Bone marrow (tissue), 2 donors: Measurements from ENCODE around the gene TSPAN31.
A peak's percentile ranks its signal among the peaks of the same experiment; 100 is the strongest.

Source experiments
- DNase-seq, 2 donors: peaks; one replicate each; lab custom pipeline; 2025; lab: John Stamatoyannopoulos, UW

Gene TSPAN31

DNA sequence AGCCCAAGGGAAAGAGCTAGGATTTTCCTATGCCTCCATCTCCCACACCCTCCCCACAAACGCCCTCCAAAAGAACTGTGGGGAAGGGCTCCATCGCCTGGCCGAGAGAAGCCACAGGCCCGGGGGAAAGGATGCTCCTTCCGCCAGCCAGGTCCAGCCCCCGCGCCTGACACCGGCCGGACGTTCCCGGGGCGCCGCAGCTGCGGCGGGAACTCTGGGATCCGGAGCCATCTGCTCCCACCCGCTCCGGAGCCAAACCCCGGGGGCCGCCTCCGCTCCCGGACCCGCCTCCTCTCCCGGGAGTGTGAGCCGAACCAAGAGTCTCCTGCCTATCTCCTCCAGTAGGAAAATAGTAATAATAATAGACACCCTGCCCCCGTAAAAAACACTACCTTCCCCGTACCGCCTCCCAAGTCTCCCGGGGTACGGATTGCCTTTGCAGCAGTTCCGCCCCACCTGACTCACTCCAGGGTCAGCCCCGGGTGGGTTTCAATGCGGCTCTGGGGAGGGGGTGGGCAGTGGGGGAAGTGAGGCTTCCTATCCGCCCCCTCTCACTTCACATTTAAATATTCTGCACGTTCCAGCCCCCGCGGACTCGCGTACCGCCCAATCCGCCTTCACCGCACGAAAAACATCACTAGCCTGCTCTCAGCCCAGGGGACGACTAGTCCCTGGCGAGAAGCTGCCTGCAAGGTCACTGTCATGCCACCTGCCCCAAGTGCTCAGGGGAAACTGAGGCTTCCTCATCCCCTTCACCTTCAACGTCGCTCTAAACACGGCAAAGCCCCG lies 8.7 kb upstream of the TSPAN31 start:
- DNase-seq = no peak

DNA sequence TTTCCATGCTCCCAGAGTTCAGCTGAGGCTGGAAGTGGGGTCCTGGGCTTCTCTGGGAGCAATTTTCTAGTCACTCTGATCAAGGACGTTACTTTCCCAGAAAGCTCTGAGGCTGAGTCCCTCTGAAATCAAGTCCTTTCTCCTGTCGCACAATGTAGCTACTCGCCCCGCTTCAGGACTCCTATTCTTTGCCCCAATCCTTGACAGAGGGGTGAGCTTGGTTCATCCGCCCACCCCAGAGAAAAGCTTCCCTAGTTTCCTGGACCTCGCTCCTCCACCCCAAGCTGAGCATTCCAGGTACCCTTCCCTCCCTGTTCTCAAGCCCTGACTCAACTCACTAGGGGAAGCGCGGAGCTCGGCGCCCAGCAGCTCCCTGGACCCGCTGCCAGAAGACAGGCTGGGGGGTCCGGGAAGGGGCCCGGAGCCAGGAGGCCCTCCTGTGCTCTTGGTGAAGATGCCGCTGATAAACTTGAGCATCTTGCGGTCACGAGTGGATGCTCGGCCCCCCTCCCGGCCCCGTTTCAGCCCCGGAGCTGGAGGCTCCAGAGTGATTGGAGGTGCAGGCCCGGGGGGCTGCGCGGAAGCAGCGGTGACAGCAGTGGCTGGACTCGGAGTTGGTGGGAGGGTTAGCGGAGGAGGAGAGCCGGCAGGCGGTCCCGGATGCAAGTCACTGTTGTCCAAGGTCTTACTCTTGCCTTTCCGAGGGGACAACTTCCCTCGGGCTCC lies 7.9 kb upstream of the TSPAN31 start:
- DNase-seq = no peak

DNA sequence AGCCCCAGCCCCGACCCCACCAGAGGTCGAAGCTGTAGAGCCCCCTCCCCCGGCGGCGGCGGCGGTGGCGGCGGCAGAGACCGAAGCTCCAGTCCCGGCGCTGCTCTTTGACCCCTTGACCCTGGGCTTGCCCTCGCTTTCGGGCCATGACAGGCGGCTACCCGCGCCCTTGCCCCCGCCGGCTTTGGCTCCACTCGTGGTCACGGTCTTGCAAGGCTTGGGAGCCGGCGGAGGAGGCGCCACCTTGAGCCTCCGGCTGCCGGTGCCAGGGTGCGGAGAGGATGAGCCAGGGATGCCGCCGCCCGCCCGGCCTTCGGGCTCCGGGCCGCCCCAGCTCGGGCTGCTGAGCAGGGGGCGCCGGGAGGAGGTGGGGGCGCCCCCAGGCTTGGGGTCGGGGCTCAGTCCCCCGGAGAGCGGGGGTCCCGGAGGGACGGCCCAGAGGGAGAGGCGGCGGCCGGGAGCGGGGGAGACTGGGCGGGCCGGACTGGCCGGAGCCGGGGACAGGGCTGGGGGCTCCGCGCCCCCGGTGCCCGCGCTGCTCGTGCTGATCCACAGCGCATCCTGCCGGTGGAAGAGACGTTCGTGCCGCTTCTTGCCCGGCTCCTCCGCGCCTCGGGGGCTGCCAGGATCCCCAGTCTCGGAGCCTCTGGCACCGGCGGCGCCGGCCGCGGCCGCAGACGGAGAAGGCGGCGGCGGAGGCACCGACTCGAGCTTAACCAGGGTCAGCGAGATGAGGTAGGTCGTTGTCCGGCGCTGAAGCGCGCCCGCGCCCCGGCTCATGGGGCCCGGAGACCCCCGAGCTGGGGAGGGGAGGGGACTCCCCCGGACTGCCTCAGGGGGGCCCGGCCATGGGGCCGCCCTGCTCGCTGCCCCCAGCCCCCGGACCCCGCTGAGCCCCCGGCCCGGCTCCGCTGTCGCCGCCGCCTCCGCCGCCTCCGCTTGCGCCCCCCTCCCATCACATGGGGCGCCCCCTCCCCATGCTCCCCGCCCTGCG lies 7.1 kb upstream of the TSPAN31 start:
- no peak for DNase-seq

DNA sequence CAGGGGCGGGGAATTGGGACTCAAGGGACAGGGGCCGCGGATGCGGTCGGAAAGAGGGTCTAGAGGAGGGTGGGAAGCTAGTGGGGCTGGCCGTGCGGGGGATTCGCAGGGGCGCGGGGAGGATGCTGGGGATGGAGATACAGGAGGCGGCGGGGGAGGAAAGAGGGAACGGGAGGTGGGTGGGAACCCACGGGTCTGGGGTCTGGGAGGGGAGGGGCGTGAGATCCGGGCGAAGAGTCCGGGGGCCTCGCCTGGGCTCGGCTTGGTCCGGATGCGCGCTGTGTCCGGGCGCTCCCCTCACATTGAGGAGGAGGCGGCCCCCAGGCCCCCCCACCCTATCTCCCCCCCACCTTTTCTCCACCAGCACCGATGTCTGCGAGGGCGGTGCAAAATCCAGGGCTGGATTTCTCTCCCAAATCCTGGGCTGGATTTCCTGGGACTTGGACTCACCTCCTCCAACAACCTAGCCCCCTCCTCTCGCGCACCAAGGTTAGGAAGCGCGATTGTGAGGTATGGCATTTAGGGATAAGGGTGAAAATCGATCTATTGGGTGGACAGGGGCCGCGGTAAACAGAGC lies 6.1 kb upstream of the TSPAN31 start, which contains the start of gene AGAP2:
AGAP2 (minus strand) TSS at position 82 of the 577 bp plus-strand sequence. CDS start 496 bp downstream, outside the sequence.
- no peak for DNase-seq

DNA sequence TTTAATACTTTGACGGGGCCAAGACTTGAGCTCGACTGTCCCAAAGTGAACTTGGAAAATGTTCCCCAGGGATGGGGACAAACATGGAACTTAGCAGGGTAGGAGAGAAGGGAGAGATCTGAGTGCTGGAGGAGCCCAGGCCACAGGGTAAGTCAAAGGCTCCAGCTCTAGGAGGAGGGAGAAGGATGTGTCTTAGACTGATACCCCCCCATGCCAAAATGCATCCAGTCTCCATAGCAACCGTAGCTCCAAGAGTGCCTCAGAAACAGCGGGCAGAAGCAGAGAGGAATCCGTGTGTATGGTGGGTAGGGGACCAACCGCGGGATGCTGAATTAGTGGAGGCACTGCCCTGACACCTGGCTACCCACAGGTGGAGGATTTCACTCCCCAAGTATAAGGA lies 5.5 kb upstream of the TSPAN31 start:
- DNase-seq = no peak

DNA sequence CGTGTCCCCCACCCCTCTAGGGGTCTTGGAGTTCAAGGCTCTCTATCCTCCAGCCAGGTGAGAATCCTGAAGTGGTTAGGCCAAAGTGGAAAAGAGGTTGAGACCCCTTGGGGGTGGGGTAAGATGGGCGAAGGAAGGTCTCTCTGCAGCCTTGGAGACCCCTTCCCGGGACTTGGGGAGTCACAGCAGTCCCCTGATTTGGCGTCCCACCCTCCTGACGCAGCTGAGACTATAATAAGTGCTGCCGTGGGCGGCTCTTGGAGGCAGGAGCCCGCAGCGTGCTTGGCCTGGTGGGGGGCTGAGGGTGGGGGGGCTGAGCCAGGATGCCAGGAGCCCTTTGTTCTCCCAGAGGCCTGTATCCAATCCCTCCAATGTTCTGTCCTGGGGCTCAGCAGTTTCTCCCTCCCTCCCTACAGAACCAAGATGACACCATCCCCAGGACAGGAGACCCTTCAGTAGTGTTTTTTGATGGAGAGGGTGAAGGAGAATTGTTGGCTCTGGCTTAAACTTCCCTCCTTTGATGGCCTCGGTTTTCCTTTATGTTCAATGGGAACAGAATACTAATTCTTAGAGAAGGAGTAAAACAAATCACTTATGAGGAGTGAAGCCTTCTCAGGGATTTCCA lies 4.8 kb upstream of the TSPAN31 start:
- DNase-seq = no peak

DNA sequence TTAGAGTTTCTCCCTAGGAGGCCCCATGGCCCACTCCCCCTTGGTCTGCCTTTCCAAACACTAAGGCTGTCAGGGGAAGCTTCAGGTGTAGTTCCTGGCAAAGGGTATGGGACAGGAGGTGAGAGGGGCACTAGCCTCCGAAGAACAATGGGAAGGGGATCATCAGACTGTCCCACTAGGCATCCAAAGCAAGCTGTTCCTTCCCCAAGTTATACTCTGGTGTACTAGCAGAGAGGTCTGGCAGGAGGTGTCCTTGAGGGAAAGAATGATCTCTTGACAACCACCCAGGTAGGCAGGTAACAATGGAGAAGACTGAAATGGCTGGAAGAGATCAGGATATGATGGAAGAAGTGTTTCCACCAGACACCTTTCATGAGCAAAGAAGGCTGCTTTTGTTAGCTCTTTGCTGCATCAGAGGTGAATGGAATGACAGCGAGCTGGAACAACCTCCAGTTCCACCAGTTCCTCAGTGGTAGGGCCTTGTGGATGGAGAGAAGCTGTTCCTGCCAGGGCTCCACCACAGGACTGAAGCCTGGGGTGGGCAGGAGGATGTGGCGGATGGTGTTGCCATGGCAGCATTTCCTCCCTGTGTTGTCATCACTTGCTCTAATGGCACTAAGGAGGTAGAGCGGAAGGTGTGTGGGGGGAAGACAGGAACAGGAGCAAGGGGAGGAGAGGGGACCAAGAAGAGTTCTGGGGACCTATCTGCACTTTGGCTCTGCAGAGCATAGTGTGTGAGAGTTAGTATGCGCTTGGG lies 4.0 kb upstream of the TSPAN31 start:
- DNase-seq = peak in 1 of 2 donors; percentile 63

DNA sequence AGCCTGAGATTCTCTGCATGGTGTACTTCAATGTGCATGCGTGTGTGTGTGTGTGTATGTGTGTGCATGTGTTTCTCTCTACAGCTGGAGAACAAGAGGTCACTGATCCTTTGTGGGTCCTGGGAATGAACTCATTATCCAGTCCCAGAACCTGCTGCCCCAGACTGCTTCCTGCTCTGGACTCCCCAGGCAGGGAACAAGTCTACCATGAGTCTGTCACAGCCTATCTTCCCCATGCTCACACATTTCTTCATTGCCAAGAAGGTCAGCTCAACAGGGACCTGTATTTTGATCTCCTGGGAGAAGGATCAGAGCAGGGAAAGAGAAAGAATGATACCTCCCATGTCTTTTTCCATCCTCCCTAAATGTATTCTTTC lies 3.4 kb upstream of the TSPAN31 start:
- DNase-seq = no peak

DNA sequence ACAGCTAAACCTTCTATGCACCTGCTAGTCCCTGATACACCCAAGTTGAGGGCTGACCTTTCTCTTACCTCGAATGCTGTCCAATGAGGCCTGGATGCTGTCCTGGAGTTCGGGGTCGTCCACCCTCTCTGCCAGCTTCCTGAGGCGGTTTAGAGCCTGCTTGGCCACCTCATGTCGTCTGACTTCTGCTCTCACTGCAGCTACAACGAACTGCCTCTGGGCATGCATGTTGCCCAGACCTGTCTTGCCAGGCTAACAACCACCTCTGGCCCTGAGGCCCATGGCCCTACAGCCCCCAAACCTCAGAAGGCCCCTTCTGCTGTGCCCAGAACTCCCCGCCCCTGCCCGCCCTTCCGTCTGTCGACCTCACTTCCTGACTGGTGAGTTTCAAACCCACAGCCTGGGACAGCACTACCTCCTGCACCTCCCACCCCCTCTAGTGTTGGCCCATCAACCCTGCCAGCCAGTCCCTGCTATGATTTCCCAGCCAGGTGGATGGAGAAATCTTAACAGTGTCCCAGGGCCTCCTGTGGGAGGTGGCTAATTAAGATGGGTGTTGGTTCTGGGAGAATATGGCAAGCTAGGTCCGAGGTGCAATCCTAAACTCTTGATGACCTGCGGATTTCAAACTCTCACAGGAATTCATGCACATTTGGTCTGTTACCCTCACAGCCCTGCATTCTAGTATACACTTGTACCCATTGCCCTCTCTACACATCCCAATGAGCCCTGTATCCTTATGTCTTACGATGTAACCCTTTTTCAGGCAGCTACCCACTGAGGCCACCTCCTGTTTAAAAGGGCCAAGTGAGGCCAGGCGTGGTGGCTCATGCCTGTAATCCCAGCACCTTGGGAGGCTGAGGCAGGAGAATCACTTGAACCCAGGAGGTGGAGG lies 2.7 kb upstream of the TSPAN31 start:
- DNase-seq = peak; percentile 18 to 55

DNA sequence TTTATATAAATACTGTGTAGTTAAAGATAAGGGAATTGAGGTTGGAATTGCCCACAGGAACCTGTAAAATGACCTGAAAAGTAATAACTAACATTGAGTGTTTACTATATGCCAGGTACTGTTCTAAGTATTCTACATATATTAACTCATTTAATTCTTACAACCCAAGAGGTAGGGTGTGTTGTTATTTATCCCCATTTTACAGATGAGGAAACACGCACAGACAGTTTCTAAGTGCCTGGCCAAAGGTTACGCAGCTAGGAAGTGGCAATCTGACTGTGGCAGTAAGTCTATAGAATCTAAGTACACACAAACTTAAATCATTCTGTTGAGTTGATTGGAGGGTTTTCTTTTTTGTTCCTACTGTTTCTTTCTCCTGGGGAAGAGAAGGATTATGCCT lies 1.1 kb upstream of the TSPAN31 start:
- no peak for DNase-seq

DNA sequence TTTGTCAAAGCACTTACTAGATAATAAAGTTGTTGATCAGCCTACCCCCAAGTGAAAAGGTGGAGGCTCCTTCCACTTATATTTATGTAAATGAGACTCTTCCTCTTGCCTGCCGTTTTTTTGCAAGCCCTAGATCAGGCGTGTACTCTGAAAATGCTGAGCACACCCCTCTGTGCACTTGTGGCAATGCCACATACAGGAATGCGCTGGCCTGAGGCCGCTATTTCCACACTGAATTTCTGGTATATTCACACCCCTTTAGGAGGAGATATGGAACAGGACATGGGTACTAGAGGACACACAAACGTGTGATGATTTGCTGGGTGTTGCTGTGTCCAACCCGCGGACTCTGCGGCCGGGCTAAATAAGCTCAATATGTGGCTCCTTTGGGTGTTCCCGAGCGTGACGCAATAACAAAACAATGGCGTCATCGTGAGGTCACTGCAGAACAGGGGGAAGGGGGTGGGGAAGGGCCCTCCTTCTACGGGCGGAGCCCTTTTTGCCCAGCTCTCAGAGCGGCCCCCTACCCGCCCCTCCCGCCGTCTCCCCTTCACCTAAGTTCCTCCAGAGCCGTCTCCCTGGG lies 554 bp upstream of the TSPAN31 start:
- peak in 1 of 2 donors; percentile 93 for DNase-seq

DNA sequence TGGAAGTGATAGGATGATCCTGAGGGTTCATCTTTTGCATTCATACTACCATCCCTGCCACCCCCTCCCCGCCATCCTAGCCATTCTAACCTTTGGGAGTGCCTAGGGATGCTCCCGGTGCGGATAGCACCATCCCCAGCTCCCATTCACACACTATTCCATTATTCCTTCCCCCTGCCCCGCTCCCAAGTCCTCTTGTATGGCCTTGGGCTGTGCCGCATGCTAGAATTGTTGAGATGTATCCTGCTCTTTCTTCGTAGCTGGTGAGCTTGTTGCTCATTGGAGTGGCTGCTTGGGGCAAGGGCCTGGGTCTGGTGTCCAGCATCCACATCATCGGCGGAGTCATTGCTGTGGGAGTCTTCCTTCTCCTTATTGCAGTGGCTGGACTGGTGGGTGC lies 644 bp downstream of the TSPAN31 start:
- no peak for DNase-seq

DNA sequence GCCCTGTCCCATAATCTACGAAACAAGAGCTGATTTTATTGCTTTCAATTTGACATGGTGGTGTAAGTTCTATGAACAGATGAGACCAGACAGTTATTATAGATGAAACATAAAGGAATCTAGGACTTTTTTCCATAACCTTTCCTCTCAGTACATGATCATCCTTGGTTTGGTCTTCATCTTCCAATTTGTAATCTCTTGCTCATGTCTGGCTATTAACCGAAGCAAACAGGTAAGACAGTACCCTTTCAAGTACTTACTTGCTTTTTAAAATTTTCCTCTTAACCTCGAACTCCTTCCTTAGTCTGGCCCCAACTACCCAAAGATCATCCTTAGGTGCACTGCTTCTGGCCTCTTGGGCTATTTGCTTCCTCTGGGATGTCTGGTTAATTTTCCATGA lies 1.2 kb downstream of the TSPAN31 start:
- no peak for DNase-seq

DNA sequence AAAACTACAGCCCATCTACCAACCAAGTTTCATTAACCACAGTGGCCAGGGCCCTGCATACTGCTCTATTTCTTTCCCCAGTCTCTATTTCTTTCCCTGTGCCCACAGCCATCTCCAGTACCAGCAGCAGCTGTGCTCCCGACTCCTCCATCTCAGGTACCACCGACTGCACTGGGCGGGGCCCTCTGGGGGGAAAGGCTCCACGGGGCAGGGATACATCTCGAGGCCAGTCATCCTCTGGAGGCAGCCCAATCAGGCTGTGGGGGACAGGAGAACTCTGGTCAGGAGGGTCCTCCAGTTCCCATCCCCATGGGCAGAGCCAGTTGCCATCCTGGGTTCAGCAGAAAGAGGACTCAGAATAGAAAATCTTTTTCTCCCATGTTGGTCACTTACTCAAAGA lies 4.2 kb downstream of the TSPAN31 start:
- DNase-seq = no peak

DNA sequence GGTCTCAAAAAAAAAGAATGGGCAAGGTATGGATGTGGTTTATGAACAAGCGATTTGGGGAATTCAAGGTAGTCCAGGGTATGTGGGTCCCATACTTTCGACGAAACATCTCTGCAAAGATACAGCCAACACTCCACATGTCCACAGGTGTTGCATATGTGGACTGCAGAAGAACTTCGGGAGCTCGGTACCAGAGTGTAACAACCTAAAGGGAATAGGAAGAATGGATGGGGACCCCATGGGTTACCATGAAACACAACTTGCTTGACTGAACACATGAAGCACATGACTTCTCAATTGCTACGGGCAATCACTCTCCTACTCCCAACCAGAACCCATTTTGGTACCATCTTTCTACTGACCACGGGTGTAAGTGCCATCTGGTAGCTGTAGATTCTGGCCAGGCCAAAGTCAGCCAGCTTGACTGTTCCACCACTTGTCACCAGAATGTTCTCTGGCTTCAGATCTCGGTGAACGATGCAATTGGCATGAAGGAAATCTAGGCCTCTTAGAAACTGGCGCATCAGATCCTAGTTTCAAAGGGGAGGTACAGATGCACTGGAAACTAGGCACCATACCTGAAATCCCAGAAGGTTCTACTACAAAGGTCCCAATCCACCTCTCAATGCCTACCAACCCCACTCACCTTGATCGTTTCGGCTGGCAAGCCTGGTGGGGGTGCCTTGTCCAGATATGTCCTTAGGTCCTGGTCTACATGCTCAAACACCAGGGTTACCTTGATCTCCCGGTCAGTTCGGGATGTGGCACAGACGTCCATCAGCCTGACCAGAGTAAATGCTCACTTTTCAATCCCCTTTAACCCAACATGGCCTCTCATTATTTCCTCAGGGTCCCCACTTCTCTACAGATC lies 6.0 kb downstream of the TSPAN31 start:
- DNase-seq = no peak

DNA sequence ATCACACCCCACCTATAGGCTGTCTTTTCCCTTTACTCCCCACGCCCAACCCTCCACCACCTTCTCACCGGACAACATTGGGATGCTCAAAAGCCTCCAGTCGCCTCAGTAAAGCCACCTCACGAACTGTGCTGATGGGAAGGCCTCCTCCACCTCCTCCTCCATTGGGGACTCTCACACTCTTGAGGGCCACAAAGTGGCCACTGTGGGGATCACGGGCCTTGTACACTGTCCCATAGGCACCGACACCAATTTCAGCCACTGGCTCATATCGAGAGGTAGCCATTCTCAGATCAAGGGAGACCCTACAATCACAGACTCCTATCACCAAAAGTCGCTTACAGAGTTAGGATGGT lies 6.6 kb downstream of the TSPAN31 start:
- no peak for DNase-seq

DNA sequence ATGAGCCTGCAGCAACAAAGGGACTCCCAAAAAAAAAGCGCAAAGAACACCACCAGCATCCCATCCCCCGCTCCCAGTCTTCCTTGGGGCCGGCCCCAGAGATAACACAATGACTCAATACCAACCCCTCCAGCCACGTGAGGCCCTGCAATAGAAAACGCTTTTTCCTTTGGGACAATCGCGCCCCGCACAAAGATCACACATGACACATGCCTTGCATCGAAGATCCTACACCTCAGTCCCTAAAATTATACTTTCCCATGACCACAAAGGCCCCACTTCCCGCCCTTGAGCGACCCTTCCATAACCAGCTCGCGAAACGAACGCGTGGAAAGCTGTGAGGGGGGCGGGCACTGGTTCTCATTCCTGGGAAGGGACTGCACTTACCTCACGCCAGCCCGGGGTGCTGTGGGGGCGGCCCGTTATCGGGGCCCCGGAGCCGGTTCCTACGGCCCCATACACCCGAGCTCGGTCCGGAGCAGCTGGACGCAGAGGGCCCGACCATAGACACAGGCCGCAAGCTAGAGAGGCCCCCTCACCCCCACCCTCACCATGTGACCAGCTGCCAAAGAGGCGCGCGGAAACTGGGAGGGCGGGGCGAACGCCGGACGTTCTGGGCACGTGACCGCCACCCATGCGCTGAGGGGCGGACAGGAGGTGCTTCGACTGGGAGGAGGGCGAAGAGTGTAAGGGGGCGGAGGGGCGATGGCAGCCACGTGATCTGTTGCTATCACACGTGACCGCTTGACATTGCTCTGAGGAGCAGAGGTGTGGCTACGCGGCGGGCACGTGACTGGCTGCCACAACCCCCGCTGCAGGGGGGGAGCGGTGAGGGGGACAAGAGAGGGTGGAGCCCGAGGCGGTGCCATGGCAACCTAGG lies 7.2 kb downstream of the TSPAN31 start, which contains the start of gene CDK4:
CDK4 (minus strand) TSS at position 523 of the 880 bp plus-strand sequence. CDS start 593 bp downstream, outside the sequence.
- DNase-seq = peak; percentile 83 to 99
